HG02884 (cell line): ENCODE data around the gene DMGDH.

Experiments used
- ATAC-seq: cut with Tn5 transposase; IDR thresholded peaks from one replicate; pipeline ENCODE4 v1.9.1; 2021; ENCODE audit warnings: mild to moderate bottlenecking, moderate library complexity; ENCODE audit not compliant: unreplicated experiment

DMGDH gene

GRCh38 chr5:79069488-79070349 is at the start of gene DMGDH, which contains the start of gene BHMT2:
DMGDH (minus strand) TSS chr5:79069674; CDS start chr5:79069620, 54 bp downstream.
BHMT2 (plus strand) TSS chr5:79069767; CDS start chr5:79069783, 16 bp downstream.
- no peak for ATAC-seq

- no peak for ATAC-seq
These were observed 43.2 kb upstream of the DMGDH start for GRCh38 chr5:79112703-79113058.

- no peak for ATAC-seq
These were observed 42.7 kb upstream of the DMGDH start for GRCh38 chr5:79111960-79112702.

GRCh38 chr5:79111387-79111959 is 42.0 kb upstream of the DMGDH start, which contains the start of gene BHMT:
BHMT (plus strand) TSS chr5:79111809; CDS start chr5:79111886, 77 bp downstream.
- no peak for ATAC-seq

GRCh38 chr5:79109527-79110492 is 40.3 kb upstream of the DMGDH start:
- ATAC-seq, result no peak

GRCh38 chr5:79108792-79109191 is 39.3 kb upstream of the DMGDH start:
- no peak for ATAC-seq

- no peak for ATAC-seq
These were observed 38.6 kb upstream of the DMGDH start for GRCh38 chr5:79108086-79108485.

GRCh38 chr5:79107020-79107796 is 37.7 kb upstream of the DMGDH start:
- no peak for ATAC-seq

- no peak for ATAC-seq
These were observed 36.4 kb upstream of the DMGDH start for GRCh38 chr5:79105868-79106267.

- ATAC-seq, result no peak
These were observed 24.3 kb upstream of the DMGDH start for GRCh38 chr5:79093762-79094161.

GRCh38 chr5:79091064-79091463 is 21.6 kb upstream of the DMGDH start:
- no peak for ATAC-seq

GRCh38 chr5:79088507-79088906 is 19.0 kb upstream of the DMGDH start:
- no peak for ATAC-seq

- ATAC-seq, result no peak
These were observed 16.6 kb upstream of the DMGDH start for GRCh38 chr5:79086116-79086515.

- ATAC-seq, result no peak
These were observed 12.3 kb upstream of the DMGDH start for GRCh38 chr5:79081779-79082178.

GRCh38 chr5:79080804-79081203 is 11.3 kb upstream of the DMGDH start:
- no peak for ATAC-seq

- ATAC-seq, result no peak
These were observed 8.3 kb upstream of the DMGDH start for GRCh38 chr5:79077680-79078365.

- no peak for ATAC-seq
These were observed 7.3 kb upstream of the DMGDH start for GRCh38 chr5:79076819-79077218.

- no peak for ATAC-seq
These were observed 6.4 kb upstream of the DMGDH start for GRCh38 chr5:79075646-79076426.
